Neural cell (in vitro differentiated cells): ENCODE measurements around the gene PRRX1. TPM values are rescaled to one million over a fixed set of nuclear protein-coding genes. Genes with fewer than 3 reads are reported as not detected.

ENCODE experiments used
- H2AFZ ChIP-seq: fragments of 200-600, 300-800 bp; sonication (generic), shearing (Covaris generic); 2 replicates; pipeline ENCODE4 v1.6.0; 2014; ENCODE audit warnings: low read depth, mild to moderate bottlenecking, antibody characterized with exemption, low read length, moderate library complexity
- H3F3A ChIP-seq: fragments of 200-600 bp; shearing (Covaris generic); 2 replicates; pipeline ENCODE4 v1.6.1; 2016; ENCODE audit warnings: mild to moderate bottlenecking, moderate library complexity, mixed read lengths, antibody characterized with exemption, low read length; ENCODE audit not compliant: insufficient read depth, poor library complexity, severe bottlenecking
- H3K27ac ChIP-seq: fragments of 200-600, 300-800 bp; sonication (generic), shearing (Covaris generic); 2 replicates; pipeline ENCODE4 v1.5.1; 2014; ENCODE audit warnings: mild to moderate bottlenecking, low read length, moderate library complexity
- H3K27me3 ChIP-seq: fragments of 300-800, 200-600 bp; sonication (generic), shearing (Covaris generic); 2 replicates; pipeline ENCODE4 v1.6.0; 2014; ENCODE audit warnings: mild to moderate bottlenecking, low read depth, low read length, moderate library complexity; ENCODE audit not compliant: insufficient read depth
- H3K36me3 ChIP-seq: fragments of 300-800, 200-600 bp; sonication (generic), shearing (Covaris generic); 2 replicates; pipeline ENCODE4 v1.5.1; 2014; ENCODE audit warnings: mild to moderate bottlenecking, antibody characterized with exemption, low read length, moderate library complexity; ENCODE audit not compliant: insufficient read depth
- H3K4me2 ChIP-seq: fragments of 300-800, 200-600 bp; sonication (generic), shearing (Covaris generic); 2 replicates; pipeline ENCODE4 v1.6.0; 2014; ENCODE audit warnings: mild to moderate bottlenecking, low read length
- H3K4me3 ChIP-seq: fragments of 300-800, 200-600 bp; sonication (generic), shearing (Covaris generic); 2 replicates; pipeline ENCODE4 v1.5.1; 2014; ENCODE audit warnings: mild to moderate bottlenecking, low read length, moderate library complexity
- H3K79me2 ChIP-seq: fragments of 200-600 bp; shearing (Covaris generic); replicated peaks from 2 replicates; pipeline ENCODE4 v1.6.0; 2014; ENCODE audit warnings: mild to moderate bottlenecking, low read length, moderate library complexity; ENCODE audit not compliant: insufficient read depth
- H3K9ac ChIP-seq: fragments of 300-800, 200-600 bp; sonication (generic), shearing (Covaris generic); 2 replicates; pipeline ENCODE4 v1.6.1; 2016; ENCODE audit warnings: mild to moderate bottlenecking, low read length, mixed read lengths
- H3K9me2 ChIP-seq: fragments of 200-600 bp; shearing (Covaris generic); 2 replicates; pipeline ENCODE4 v1.6.1; 2016; ENCODE audit warnings: mild to moderate bottlenecking, low read length, mixed read lengths; ENCODE audit not compliant: insufficient read depth
- H3K9me3 ChIP-seq: fragments of 200-600, 300-800 bp; sonication (generic), shearing (Covaris generic); 2 replicates; pipeline ENCODE4 v1.6.1; 2016; ENCODE audit warnings: mild to moderate bottlenecking, mixed run types, low read length, moderate library complexity, mixed read lengths
- H4K20me1 ChIP-seq: fragments of 200-600 bp; shearing (Covaris generic); 2 replicates; pipeline ENCODE4 v1.6.1; 2016; ENCODE audit warnings: mild to moderate bottlenecking, mixed run types; ENCODE audit not compliant: insufficient read depth
- CTCF ChIP-seq: fragments of 450-650 bp; IDR thresholded peaks from 2 replicates; pipeline ENCODE4 v1.5.1; 2014; ENCODE audit warnings: antibody characterized with exemption, mild to moderate bottlenecking, moderate library complexity; ENCODE audit not compliant: poor library complexity, severe bottlenecking
- EP300 ChIP-seq: fragments of 450-650 bp; conservative IDR thresholded peaks from 2 replicates; pipeline ENCODE4 v1.6.1; 2014; ENCODE audit warnings: antibody characterized with exemption, mild to moderate bottlenecking, moderate library complexity; ENCODE audit not compliant: poor library complexity, severe bottlenecking
- EZH2 ChIP-seq: fragments of 200-600, 300-800 bp; shearing (Covaris generic), sonication (generic); IDR thresholded peaks from 2 replicates; pipeline ENCODE4 v1.6.1; 2014; ENCODE audit warnings: antibody characterized with exemption, low read length, borderline replicate concordance, mild to moderate bottlenecking; ENCODE audit not compliant: insufficient read depth, poor library complexity, severe bottlenecking
- MXI1 ChIP-seq: fragments of 450-650 bp; conservative IDR thresholded peaks from 2 replicates; pipeline ENCODE4 v1.6.1; 2014; ENCODE audit warnings: antibody characterized with exemption, mild to moderate bottlenecking; ENCODE audit not compliant: poor library complexity, severe bottlenecking
- POLR2AphosphoS5 ChIP-seq: IDR thresholded peaks from 2 replicates; pipeline ENCODE4 v1.6.1; 2012
- RAD21 ChIP-seq: fragments of 450-650 bp; conservative IDR thresholded peaks from 2 replicates; pipeline ENCODE4 v1.6.1; 2014; ENCODE audit warnings: antibody characterized with exemption, mild to moderate bottlenecking, moderate library complexity
- REST ChIP-seq: IDR thresholded peaks from 2 replicates; pipeline ENCODE4 v1.6.1; 2012; ENCODE audit warnings: borderline replicate concordance
- SMC3 ChIP-seq: fragments of 450-650 bp; conservative IDR thresholded peaks from 2 replicates; pipeline ENCODE4 v1.6.1; 2014; ENCODE audit warnings: antibody characterized with exemption, mild to moderate bottlenecking, moderate library complexity; ENCODE audit not compliant: poor library complexity
- TAF1 ChIP-seq: IDR thresholded peaks from 2 replicates; pipeline ENCODE4 v1.6.1; 2012; ENCODE audit warnings: low read depth
- polyA plus RNA-seq: library from polyadenylated mRNA; depleted of rRNA; stranded (reverse); fragments of >200 nt; gene quantifications from 2 replicates; pipeline ENCODE4 v1.2.3, GENCODE V29; 2014

Gene PRRX1
- polyA plus RNA-seq, 1 donor from 2014 or later, result 0.10 TPM

- Histone ChIP-seq H3K9me2 (no peaks in the 10 kb centered on the region), H3K9me3 (no peaks in the 10 kb centered on the region), H2AFZ (no peak overlapping the region), H3F3A (no peaks in the 10 kb centered on the region), H3K27ac (no peak overlapping the region), H4K20me1 (no peaks in the 10 kb centered on the region), H3K27me3 (peaks cover 70% of the 10 kb centered on the region), H3K4me3 (no peak overlapping the region), H3K9ac (no peak overlapping the region), H3K36me3 (no peaks in the 10 kb centered on the region), H3K79me2 (no peaks in the 10 kb centered on the region), H3K4me2 (no peak overlapping the region)
- no peak for TF ChIP-seq MXI1
- no peak for TF ChIP-seq CTCF
These were observed 8.4 kb downstream of the PRRX1 start for GRCh38 chr1:170672316-170672715.

GRCh38 chr1:170674239-170674638 is 10.3 kb downstream of the PRRX1 start:
- TF ChIP-seq POLR2AphosphoS5 (no peak), EZH2 (no peak), CTCF (no peak), MXI1 (no peak), EP300 (no peak), TAF1 (no peak), SMC3 (no peak), REST (no peak), RAD21 (no peak)
- no peaks in the 10 kb centered on the region for H3K9me3 ChIP-seq
- no peak overlapping the region for H3K4me2 ChIP-seq
- H3K9me2 ChIP-seq, result no peaks in the 10 kb centered on the region
- no peaks in the 10 kb centered on the region for H4K20me1 ChIP-seq
- H3K4me3 ChIP-seq, result no peak overlapping the region
- H3K9ac ChIP-seq, result no peak overlapping the region
- no peaks in the 10 kb centered on the region for H3K36me3 ChIP-seq
- no peak overlapping the region for H3K27ac ChIP-seq
- no peaks in the 10 kb centered on the region for H3F3A ChIP-seq
- H2AFZ ChIP-seq, result no peak overlapping the region
- peaks cover 51% of the 10 kb centered on the region for H3K27me3 ChIP-seq
- H3K79me2 ChIP-seq, result no peaks in the 10 kb centered on the region
